Measurements from ENCODE around the gene MAML2.

- TF ChIP-seq CTCF (IDR thresholded peaks at IDR 0.05 in 8 of 11, conservative IDR thresholded peaks at IDR 0.05 in 3 of 11): no peak
- no peak for TF ChIP-seq POLR2A (IDR thresholded peaks at IDR 0.05)
- no peak for TF ChIP-seq POLR2AphosphoS5 (IDR thresholded peaks at IDR 0.05)
Observed at GRCh38 chr11:96365493-96365892, 22.5 kb upstream of the MAML2 start.

Measured in spleen (tissue), 7 donors.